H9 (cell line): ENCODE results near the gene VCAN. TPM values are rescaled to one million over a fixed set of nuclear protein-coding genes. Genes with fewer than 3 reads are reported as not detected.

Source experiments
- DNase-seq: peaks from one replicate; pipeline ENCODE4 v3.0.0-alpha.2; 2017
- H2AFZ ChIP-seq: one replicate; pipeline ENCODE4 v1.6.1; 2013; ENCODE audit warnings: mild to moderate bottlenecking, low read length, control low read depth, moderate library complexity
- H2AK5ac ChIP-seq: 2 replicates; pipeline ENCODE4 v1.6.1; 2013; ENCODE audit warnings: low read length, control low read depth, mixed read lengths; ENCODE audit not compliant: insufficient read length
- H2BK120ac ChIP-seq: one replicate; pipeline ENCODE4 v1.6.1; 2013; ENCODE audit warnings: low read depth, mild to moderate bottlenecking, low read length, control low read depth, inconsistent platforms; ENCODE audit not compliant: poor library complexity, severe bottlenecking
- H2BK12ac ChIP-seq: 2 replicates; pipeline ENCODE4 v1.6.1; 2013; ENCODE audit warnings: low read length, control low read depth, mixed read lengths, low read depth; ENCODE audit not compliant: insufficient read length
- H2BK15ac ChIP-seq: 2 replicates; pipeline ENCODE4 v1.6.1; 2013; ENCODE audit warnings: low read depth, low read length, control low read depth
- H2BK20ac ChIP-seq: one replicate; pipeline ENCODE4 v1.6.1; 2013; ENCODE audit warnings: low read depth, mild to moderate bottlenecking, low read length, control low read depth, inconsistent platforms; ENCODE audit not compliant: poor library complexity, severe bottlenecking
- H2BK5ac ChIP-seq: 2 replicates; pipeline ENCODE4 v1.6.1; 2013; ENCODE audit warnings: low read length, control low read depth, mixed read lengths; ENCODE audit not compliant: insufficient read length
- H3K14ac ChIP-seq: 2 replicates; pipeline ENCODE4 v1.6.1; 2013; ENCODE audit warnings: low read length, control low read depth; ENCODE audit not compliant: insufficient read depth
- H3K18ac ChIP-seq: 2 replicates; pipeline ENCODE4 v1.6.1; 2013; ENCODE audit warnings: low read depth, mild to moderate bottlenecking, mixed read lengths, low read length, control low read depth; ENCODE audit not compliant: insufficient read length
- H3K23ac ChIP-seq: 2 replicates; pipeline ENCODE4 v1.6.1; 2013; ENCODE audit warnings: low read length, control low read depth, mixed read lengths, low read depth; ENCODE audit not compliant: insufficient read length
- H3K23me2 ChIP-seq: 2 replicates; pipeline ENCODE4 v1.6.1; 2013; ENCODE audit warnings: low read depth, mild to moderate bottlenecking, mixed read lengths, low read length, control low read depth; ENCODE audit not compliant: insufficient read length, poor library complexity, severe bottlenecking
- H3K27ac ChIP-seq: 2 replicates; pipeline ENCODE4 v1.5.1; 2013; ENCODE audit warnings: low read length, control low read depth, mixed read lengths, low read depth; ENCODE audit not compliant: insufficient read length
- H3K27me3 ChIP-seq: 2 replicates; pipeline ENCODE4 v1.6.1; 2013; ENCODE audit warnings: low read length, control low read depth, inconsistent platforms; ENCODE audit not compliant: insufficient read depth
- H3K4ac ChIP-seq: 2 replicates; pipeline ENCODE4 v1.6.1; 2013; ENCODE audit warnings: low read depth, mild to moderate bottlenecking, control low read depth, inconsistent platforms, low read length, moderate library complexity
- H3K4me1 ChIP-seq: 2 replicates; pipeline ENCODE4 v1.6.1; 2013; ENCODE audit warnings: low read length, control low read depth, inconsistent platforms; ENCODE audit not compliant: insufficient read depth
- H3K4me2 ChIP-seq: 2 replicates; pipeline ENCODE4 v1.6.1; 2013; ENCODE audit warnings: low read length, control low read depth, mixed read lengths; ENCODE audit not compliant: insufficient read length, insufficient read depth
- H3K56ac ChIP-seq: 2 replicates; pipeline ENCODE4 v1.6.1; 2013; ENCODE audit warnings: low read depth, mild to moderate bottlenecking, mixed read lengths, low read length, control low read depth; ENCODE audit not compliant: insufficient read length
- H3K79me1 ChIP-seq: 2 replicates; pipeline ENCODE4 v1.6.1; 2013; ENCODE audit warnings: low read depth, mild to moderate bottlenecking, moderate library complexity, low read length, control low read depth, inconsistent platforms; ENCODE audit not compliant: insufficient read depth, poor library complexity, severe bottlenecking
- H3K79me2 ChIP-seq: 2 replicates; pipeline ENCODE4 v1.6.1; 2013; ENCODE audit warnings: low read length, control low read depth, inconsistent platforms; ENCODE audit not compliant: insufficient read depth
- H3K9ac ChIP-seq: 2 replicates; pipeline ENCODE4 v1.6.1; 2013; ENCODE audit warnings: low read length, control low read depth, mixed read lengths; ENCODE audit not compliant: insufficient read length; ENCODE audit errors: extremely low read depth
- H3K9me3 ChIP-seq: one replicate; pipeline ENCODE4 v1.6.1; 2013; ENCODE audit warnings: low read depth, low read length, inconsistent platforms; ENCODE audit not compliant: control insufficient read depth
- H3T11ph ChIP-seq: one replicate; pipeline ENCODE4 v1.6.1; 2013; ENCODE audit warnings: mild to moderate bottlenecking, low read length, control low read depth, inconsistent platforms
- H4K20me1 ChIP-seq: one replicate; pipeline ENCODE4 v1.6.1; 2013; ENCODE audit not compliant: control insufficient read depth, insufficient read length, insufficient read depth
- H4K5ac ChIP-seq: 2 replicates; pipeline ENCODE4 v1.6.1; 2013; ENCODE audit warnings: low read depth, mild to moderate bottlenecking, mixed read lengths, low read length, control low read depth; ENCODE audit not compliant: insufficient read length
- H4K8ac ChIP-seq: replicated peaks from 2 replicates; pipeline ENCODE4 v1.6.1; 2013; ENCODE audit warnings: low read length, control low read depth, mixed read lengths, low read depth; ENCODE audit not compliant: insufficient read length
- H4K91ac ChIP-seq: 2 replicates; pipeline ENCODE4 v1.6.1; 2013; ENCODE audit warnings: low read depth, mild to moderate bottlenecking, moderate library complexity, mixed read lengths, low read length, control low read depth; ENCODE audit not compliant: insufficient read length
- H3K27ac Mint-ChIP-seq, 3 experiments: 2 replicates in 2 of 3; 3 replicates in 1 of 3; pipeline ENCODE4 v1.8.0; 2020 to 2021; ENCODE audit warnings: mixed read lengths in 3 of 3, mild to moderate bottlenecking in 1 of 3, moderate library complexity in 1 of 3
- H3K27me3 Mint-ChIP-seq: 2 replicates; pipeline ENCODE4 v1.8.0; 2021; ENCODE audit warnings: low read depth, mild to moderate bottlenecking, moderate library complexity, mixed read lengths
- H3K36me3 Mint-ChIP-seq, 3 experiments: 2 replicates in 2 of 3; 3 replicates in 1 of 3; pipeline ENCODE4 v1.8.0; 2020 to 2021; ENCODE audit warnings: low read depth in 3 of 3, mixed read lengths in 3 of 3; ENCODE audit not compliant: insufficient read depth in 1 of 3
- H3K4me1 Mint-ChIP-seq, 2 experiments: 2 replicates each; pipeline ENCODE4 v1.8.0; 2020; ENCODE audit warnings: mixed read lengths in 2 of 2
- H3K4me3 Mint-ChIP-seq, 2 experiments: 2 replicates in 1 of 2; 3 replicates in 1 of 2; pipeline ENCODE4 v1.8.0; 2020 to 2021; ENCODE audit warnings: mild to moderate bottlenecking in 2 of 2, mixed read lengths in 2 of 2, moderate library complexity in 1 of 2
- H3K9me3 Mint-ChIP-seq, 2 experiments: 2 replicates in 1 of 2; 3 replicates in 1 of 2; pipeline ENCODE4 v1.8.0; 2020; ENCODE audit warnings: mild to moderate bottlenecking in 2 of 2, mixed read lengths in 2 of 2, moderate library complexity in 1 of 2
- CTCF ChIP-seq: fragments of 200-600 bp; sonication (generic); conservative IDR thresholded peaks from 3 replicates; pipeline ENCODE4 v1.8.0; 2021; ENCODE audit warnings: antibody characterized with exemption, mild to moderate bottlenecking
- WGBS: extraction: QIAGEN DNeasy Blood & Tissue Kit; methylation state at CpG from one replicate; pipeline ENCODE4 v1.1.7; 2013; ENCODE audit warnings: missing lambda C conversion rate, low lambda C conversion rate, mixed read lengths; ENCODE audit not compliant: insufficient read length; ENCODE audit errors: extremely low coverage; 5-methylcytosine and 5-hydroxymethylcytosine counted together
- long read RNA-seq: library from polyadenylated mRNA; unstranded; transcript quantifications from one replicate; pipeline ENCODE4 v2.0.0, GENCODE V29; 2020
- total RNA-seq: library from RNA; stranded (reverse); gene quantifications from 2 replicates; pipeline ENCODE4 v1.2.1, GENCODE V29; 2021

Gene VCAN
- total RNA-seq = 271 and 278 TPM in 2 replicates
- long read RNA-seq, full-length matches to known transcripts = 194 of 292 reads
- long read RNA-seq, partial matches to known transcripts = 74 of 292 reads
- long read RNA-seq, other reads (novel, unspliced or antisense) = 24 of 292 reads

GRCh38 chr5:83471405-83472212 lies at the start of gene VCAN:
VCAN (plus strand) TSS chr5:83471744; CDS start chr5:83483519, 11,775 bp downstream.
- peak within 1 kb of the TSS; percentile 55 for H3K4me2 ChIP-seq
- no peak within 1 kb of the TSS for H3T11ph ChIP-seq
- no peak within 1 kb of the TSS for H4K91ac ChIP-seq
- no CpG with 5 or more reads among the region's 43 CpGs for WGBS
- H3K14ac ChIP-seq = peak within 1 kb of the TSS; percentile 49
- no peak within 1 kb of the TSS for H2BK20ac ChIP-seq
- no peak within 1 kb of the TSS for H2BK120ac ChIP-seq
- no peak within 1 kb of the TSS for H4K8ac ChIP-seq
- peak within 1 kb of the TSS; percentile 59 for H3K18ac ChIP-seq
- peak within 1 kb of the TSS; percentile 37 for H2AFZ ChIP-seq
- no peak within 1 kb of the TSS for H2BK5ac ChIP-seq
- Mint-ChIP-seq H3K4me1 (peaks cover 58 to 71% of the 10 kb centered on the region in 2 experiments), H3K27me3 (no peaks in the 10 kb centered on the region), H3K27ac (peak within 1 kb of the TSS; percentile 93 to 99 (median 96)), H3K36me3 (peaks cover 0 to 8% (median 0%) of the 10 kb centered on the region in 3 experiments; a peak in 4 of 7 replicates), H3K4me3 (peak within 1 kb of the TSS; percentile 92 to 93), H3K9me3 (no peaks in the 10 kb centered on the region; a peak in 2 of 5 replicates)
- no peak within 1 kb of the TSS for H3K23ac ChIP-seq
- H3K9me3 ChIP-seq = no peaks in the 10 kb centered on the region
- no peak within 1 kb of the TSS for H2AK5ac ChIP-seq
- peak within 1 kb of the TSS; percentile 94 for H3K9ac ChIP-seq
- peak; percentile 82 for DNase-seq
- peaks cover 4% of the 10 kb centered on the region; the same call in 1 of the 2 replicates for H3K79me2 ChIP-seq
- H2BK15ac ChIP-seq = no peak within 1 kb of the TSS
- no peaks in the 10 kb centered on the region for H3K79me1 ChIP-seq
- no peak within 1 kb of the TSS for H2BK12ac ChIP-seq
- H3K56ac ChIP-seq = no peak within 1 kb of the TSS
- no peaks in the 10 kb centered on the region for H3K27me3 ChIP-seq
- no peak within 1 kb of the TSS for H3K27ac ChIP-seq
- no peak within 1 kb of the TSS for H4K5ac ChIP-seq
- H4K20me1 ChIP-seq = no peaks in the 10 kb centered on the region
- TF ChIP-seq CTCF = no peak
- peaks cover 6% of the 10 kb centered on the region; the same call in 1 of the 2 replicates for H3K4me1 ChIP-seq
- no peak within 1 kb of the TSS for H3K4ac ChIP-seq
- peaks cover 36% of the 10 kb centered on the region for H3K23me2 ChIP-seq
